NCI-H2107 treated with DMSO at 0.1 percent for 48 hours (cell line): ENCODE results near the gene DLG2.

Experiments
- DNase-seq: peaks from one replicate; lab custom pipeline; 2025; ENCODE audit not compliant: unreplicated experiment; lab: John Stamatoyannopoulos, UW

Gene DLG2

DNA sequence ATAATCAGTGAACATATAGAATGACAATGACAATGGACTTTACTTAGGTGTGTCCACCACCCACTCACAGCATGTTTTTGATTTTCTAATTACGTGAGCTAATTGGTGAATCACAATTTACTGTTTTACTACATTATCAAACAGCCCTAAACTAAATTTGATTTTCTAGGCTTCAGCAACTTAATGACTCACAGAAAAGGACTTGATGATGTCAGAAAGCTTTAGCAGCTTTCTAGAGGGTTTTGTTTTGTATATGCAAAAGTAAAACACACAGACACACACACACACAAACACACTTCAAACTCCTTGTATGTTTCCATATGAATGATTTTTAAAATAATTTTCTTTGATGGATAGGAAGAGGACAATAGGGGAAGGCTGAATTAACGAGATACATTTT lies 1462.4 kb downstream of the DLG2 start:
- DNase-seq, result no peak

- no peak for DNase-seq
Measured at GRCh38 chr11:84163116-84163515, 1464.0 kb downstream of the DLG2 start.

GRCh38 chr11:84157639-84158038 lies 1469.5 kb downstream of the DLG2 start:
- DNase-seq, result no peak

DNA sequence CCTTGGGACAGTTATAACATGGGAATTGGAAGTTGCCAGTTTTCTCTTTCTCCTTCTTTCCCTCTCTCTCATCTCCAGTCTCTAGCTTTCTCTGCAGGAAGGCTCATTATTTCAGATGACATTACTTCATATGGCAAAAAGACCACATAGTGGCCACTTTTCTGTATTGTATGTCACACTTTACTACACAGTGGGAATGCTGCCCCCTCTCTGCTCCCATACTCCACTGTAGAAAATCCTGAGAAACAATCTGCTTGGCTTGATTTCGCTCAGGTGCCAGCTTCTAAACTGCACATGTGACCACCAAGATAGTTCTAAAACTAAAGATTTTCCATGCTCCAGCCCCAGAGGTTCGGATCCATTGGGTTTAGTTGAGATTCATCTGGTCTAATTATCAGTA lies 1480.3 kb downstream of the DLG2 start:
- no peak for DNase-seq

DNA sequence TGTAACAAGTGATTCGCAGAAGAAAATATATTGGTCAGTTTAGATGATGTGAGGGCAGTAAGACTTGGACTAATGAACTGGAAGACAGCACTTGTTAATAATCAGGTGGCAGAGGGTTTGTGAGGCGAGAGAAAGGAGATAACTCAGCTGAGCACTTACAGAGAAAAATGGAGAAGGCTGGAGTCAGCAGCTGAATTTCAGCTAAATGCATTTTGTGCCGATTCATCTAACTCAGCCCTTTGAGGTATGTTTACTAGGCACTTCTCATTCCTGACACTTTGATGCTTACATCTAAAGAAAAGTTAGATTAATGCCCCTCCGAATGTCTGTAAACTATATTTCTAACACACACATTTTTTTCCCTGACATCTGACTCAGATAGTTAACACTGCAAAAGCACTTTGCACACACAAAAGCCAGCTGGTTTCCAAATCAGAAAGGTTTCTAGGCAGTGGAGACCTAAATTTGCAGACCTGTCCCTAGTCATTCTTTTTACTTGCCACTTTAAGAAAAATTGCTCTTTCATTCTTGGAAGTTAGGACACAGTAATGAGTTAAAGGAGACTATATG lies 1481.4 kb downstream of the DLG2 start:
- no peak for DNase-seq

DNA sequence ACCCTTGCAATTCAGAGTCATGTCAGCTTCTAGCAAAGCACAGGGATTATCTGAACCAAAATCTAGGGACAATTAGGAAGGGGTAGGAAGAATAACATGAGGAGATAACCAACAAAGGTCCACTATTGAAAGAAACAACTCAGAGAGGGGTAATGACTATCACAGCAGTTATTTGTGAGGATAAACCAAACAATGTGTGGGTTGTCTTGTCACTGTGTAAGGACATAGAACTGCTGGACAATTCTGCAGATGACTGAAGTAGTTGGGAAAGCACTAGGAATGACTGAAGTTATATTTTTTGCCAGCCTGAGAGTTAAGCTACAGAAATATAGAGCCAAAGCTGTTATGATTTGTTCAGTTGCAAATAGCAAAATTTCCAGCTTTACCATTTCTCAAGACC lies 1482.6 kb downstream of the DLG2 start:
- DNase-seq, result no peak

DNA sequence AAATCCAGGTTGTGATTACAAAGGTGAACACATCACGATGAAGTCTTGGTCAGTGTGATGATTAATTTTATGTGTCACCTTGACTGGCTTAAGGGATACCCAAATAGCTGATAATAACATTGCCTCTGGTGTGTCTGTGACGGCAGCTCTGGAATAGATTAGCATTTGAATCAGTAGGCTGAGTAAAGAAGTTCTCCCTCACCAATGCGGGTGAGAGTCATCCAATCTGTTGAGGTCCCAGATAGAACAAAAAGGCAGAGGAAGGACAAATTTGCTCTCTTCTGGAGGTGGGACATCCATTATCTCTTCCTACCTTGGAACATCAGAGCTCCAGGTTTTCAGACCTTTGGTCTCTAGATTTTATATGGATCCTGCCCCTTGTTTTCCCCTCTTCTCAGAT lies 1484.7 kb downstream of the DLG2 start:
- DNase-seq, result no peak

GRCh38 chr11:84140386-84141169 lies 1486.6 kb downstream of the DLG2 start:
- no peak for DNase-seq

DNA sequence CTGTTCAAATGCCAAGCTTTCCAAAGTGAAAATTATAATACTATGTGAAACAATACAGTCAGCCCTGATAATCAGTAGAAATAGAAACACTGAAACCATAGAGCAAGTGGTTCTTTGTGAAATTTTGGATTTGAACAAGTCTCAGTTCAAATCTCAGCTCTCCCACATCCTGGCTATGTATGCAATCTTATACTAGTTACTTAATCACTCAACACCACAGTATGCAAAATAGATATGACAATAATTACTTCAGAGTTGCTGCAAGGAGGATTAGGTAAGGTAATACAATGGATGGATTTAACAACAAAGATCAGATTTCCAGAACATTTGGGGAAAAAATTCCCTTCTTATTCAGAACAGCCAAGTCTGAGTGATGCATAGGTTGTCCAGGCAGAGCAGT lies 1489.2 kb downstream of the DLG2 start:
- no peak for DNase-seq

- no peak for DNase-seq
Measured at GRCh38 chr11:84137505-84137904, 1489.6 kb downstream of the DLG2 start.

DNA sequence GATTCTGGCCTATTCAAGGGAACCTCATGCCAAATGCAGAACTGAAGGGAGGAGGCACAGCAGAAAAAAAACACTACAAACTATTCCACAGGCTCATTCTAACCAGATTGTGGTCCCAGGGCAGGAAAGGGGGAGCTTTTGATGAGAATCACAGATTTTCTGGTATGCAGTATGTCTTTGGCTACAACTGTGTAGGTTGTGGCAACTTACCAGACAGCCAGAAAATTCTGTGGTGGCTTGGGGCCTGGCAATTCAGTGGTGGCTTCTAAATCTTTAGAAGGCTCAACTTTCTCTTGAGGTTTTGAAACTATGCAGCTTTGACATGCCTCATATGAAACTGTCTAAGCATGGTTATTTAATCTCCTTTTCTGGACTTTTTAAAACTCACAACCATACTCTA lies 1490.2 kb downstream of the DLG2 start:
- no peak for DNase-seq

- no peak for DNase-seq
Measured at GRCh38 chr11:84130646-84131427, 1496.3 kb downstream of the DLG2 start.

DNA sequence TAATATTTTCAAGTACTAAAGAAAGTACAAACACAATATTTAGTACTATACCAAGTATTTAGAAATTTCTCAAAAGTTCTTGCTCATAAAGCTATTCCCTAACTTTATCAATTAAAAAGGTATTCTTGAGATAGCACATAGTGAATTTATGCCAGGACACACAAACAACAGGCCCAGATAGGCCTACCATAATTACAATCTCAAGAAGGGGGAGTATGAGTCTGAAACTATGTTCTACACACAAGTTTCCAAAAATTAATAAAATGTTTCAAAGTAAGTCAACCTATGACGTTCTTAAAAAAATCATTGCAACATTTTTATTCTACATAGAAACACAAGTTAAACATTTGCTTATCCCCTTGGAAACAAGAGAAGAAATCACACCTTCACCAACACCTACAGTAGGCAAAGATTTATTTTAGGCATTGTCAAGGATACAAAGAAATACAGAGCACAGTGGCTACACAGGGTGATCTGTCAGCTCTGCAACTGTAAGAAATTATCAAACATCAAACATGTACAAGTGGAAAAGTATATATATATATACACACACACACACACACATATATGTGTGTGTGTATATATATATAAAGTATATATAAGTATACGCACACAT lies 1497.1 kb downstream of the DLG2 start:
- no peak for DNase-seq

DNA sequence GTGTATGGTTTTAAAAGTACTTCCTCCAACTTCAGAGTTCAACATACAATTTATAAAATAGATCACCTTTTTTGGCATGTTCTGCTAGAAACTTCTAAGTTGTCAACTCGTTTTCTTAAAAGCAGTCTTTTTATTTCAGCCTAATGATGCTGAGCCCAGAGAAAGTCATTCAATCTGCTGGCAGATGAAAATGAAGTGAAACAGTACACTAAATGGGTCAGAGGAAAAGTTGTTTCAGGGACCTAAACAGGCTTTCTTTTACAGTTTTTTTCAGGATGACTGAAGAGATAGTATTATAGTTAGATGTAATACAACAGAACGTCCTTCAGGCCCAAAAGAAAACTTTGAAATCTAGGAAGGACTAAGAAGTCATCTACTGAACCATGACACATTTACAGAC lies 1498.3 kb downstream of the DLG2 start:
- DNase-seq, result no peak

DNA sequence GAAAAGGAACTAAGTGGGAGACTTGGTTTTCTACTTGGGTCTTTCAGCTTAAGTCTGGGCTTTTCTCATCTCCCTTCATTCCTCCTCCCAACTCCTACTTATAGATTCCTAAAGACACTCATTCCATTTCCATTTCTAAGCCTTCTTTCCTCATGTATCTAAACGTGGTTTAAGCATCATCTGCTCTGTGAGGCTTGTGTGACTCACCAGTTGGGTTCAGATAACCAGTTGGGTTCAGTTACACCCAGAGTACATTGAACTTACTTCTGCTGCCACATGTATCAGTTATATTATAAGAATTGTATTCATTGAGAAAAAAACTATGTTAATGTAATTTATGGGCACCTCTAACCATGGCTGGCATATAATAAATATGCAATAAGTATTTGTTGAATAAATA lies 1509.8 kb downstream of the DLG2 start:
- DNase-seq, result no peak

DNA sequence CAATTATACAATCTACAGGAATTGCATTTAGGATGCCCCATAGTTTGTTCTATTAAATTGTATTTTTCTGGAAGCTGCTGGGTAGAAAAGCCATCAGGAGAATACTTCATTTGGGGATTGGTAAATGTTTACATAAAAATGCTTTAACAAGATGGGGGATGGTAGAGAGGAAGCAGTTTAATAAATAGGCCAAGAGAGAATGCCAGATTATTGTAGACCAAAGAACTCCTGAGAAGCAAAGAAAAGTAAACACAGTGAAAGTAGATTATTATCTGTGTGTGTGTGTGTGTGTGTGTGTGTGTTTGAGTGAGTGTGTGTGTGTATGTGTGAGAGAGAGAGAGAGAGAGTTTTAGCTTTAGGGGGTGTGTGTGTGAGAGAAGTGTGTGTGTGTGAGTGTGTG lies 1520.6 kb downstream of the DLG2 start:
- no peak for DNase-seq

- DNase-seq, result no peak
Measured at GRCh38 chr11:84105148-84105547, 1522.0 kb downstream of the DLG2 start.

DNA sequence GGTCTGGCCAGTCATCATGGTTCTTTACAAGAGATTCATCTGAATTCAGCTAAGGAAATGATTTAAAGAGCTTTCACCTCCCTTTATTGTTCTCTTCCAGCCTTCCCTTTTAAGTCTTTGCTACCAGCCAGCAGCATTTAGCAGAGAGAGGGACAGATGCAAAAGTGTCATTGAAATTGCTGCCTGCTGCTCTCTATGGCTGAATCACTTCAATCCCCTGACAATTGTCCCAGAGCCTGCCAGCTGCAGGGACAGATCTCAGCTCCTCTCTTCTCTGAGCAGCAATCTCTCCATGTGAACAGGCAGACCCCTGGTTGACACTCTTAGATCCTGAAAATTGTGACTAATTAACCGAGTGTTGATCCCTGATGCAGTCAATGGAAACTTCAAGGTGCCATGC lies 1524.0 kb downstream of the DLG2 start:
- DNase-seq, result no peak

- DNase-seq, result no peak
Measured at GRCh38 chr11:84097186-84097585, 1530.0 kb downstream of the DLG2 start.

DNA sequence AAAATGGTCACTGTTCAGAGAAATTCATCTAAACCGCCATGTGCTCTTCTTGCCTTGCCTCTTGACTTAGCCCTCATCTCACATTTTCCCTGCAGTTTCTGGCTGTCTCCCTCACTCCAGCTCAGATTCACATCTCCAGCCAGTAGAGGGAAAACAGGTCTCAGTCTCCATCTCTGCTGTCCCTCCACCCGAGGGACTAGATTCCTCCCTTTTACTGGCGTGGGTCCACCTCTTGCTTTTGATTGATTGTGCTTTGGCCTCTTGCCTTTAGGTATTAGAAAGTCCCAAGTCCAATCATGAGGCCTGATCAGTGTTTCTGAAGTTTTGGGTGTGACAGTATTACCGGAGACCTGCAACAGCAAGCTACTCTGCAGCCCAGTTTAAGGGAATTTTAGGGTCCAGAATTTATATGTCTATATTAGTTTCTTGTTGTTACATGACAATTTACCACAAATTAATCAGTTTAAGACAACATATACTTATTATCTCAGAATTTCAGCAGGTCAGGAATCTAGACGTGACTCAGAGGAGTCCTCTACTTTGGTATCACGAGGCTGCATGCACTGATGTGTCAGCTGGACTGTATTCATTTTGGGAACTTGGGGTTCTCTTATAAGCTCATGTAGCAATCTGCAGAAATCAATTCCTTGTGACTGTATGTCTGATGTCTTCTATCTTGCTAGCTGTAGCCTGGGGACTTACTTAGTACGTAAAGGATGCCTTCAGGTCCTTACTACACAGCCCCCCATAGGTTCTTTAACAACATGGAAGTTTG lies 1535.7 kb downstream of the DLG2 start:
- no peak for DNase-seq
